ENCODE results near the gene ATG4C. TPM values are rescaled to one million over a fixed set of nuclear protein-coding genes. Genes with fewer than 3 reads are reported as not detected.

Gene ATG4C
- total and polyA plus RNA-seq, 2 experiments from 2014 or later = 6.2 to 11.7 TPM

- Histone ChIP-seq H2AFZ (no peak overlapping the region), H3K9me3 (ENCODE audit: low read depth) (no peaks in the 10 kb centered on the region), H3K27me3 (replicated peaks; ENCODE audit: insufficient read depth) (no peaks in the 10 kb centered on the region), H3K9ac (no peak overlapping the region), H3F3A (ENCODE audit: insufficient read depth) (no peaks in the 10 kb centered on the region), H3K27ac (no peak overlapping the region), H3K4me3 (no peak overlapping the region), H3K36me3 (ENCODE audit: low read depth) (no peaks in the 10 kb centered on the region), H3K4me2 (ENCODE audit: unreplicated experiment) (no peak overlapping the region), H3K4me1 (ENCODE audit: insufficient read depth) (no peaks in the 10 kb centered on the region), H3K79me2 (ENCODE audit: insufficient read depth) (no peaks in the 10 kb centered on the region), H3K9me2 (ENCODE audit: insufficient read depth) (no peaks in the 10 kb centered on the region), H4K20me1 (ENCODE audit: insufficient read depth) (no peaks in the 10 kb centered on the region)
- WGBS, 2 experiments (ENCODE audit: low coverage in 1 of 2, low lambda C conversion rate in 2 of 2, missing lambda C conversion rate in 2 of 2) = 78 to 80% methylated on average over 5 of the region's 5 CpGs
- in situ Hi-C loops (cut with MboI) = no loop called here
- no peak for DNase-seq
- TF ChIP-seq EZH2phosphoT487 (IDR thresholded peaks at IDR 0.05; ENCODE audit: insufficient read depth, low read depth) (no peak), EZH2 (IDR thresholded peaks at IDR 0.05; ENCODE audit: insufficient read depth, poor library complexity, severe bottlenecking) (no peak)
These were observed 48.3 kb downstream of the ATG4C start for GRCh38 chr1:62832276-62832675.

GRCh38 chr1:62833529-62833928, 49.6 kb downstream of the ATG4C start:
- Histone ChIP-seq H3K4me1 (ENCODE audit: insufficient read depth) (no peaks in the 10 kb centered on the region), H3F3A (ENCODE audit: insufficient read depth) (no peaks in the 10 kb centered on the region), H3K4me3 (no peak overlapping the region), H2AFZ (no peak overlapping the region), H3K27me3 (replicated peaks; ENCODE audit: insufficient read depth) (no peaks in the 10 kb centered on the region), H3K4me2 (ENCODE audit: unreplicated experiment) (no peak overlapping the region), H3K9ac (no peak overlapping the region), H3K36me3 (ENCODE audit: low read depth) (no peaks in the 10 kb centered on the region), H3K9me2 (ENCODE audit: insufficient read depth) (no peaks in the 10 kb centered on the region), H3K9me3 (ENCODE audit: low read depth) (no peaks in the 10 kb centered on the region), H3K79me2 (ENCODE audit: insufficient read depth) (no peaks in the 10 kb centered on the region), H3K27ac (no peak overlapping the region), H4K20me1 (ENCODE audit: insufficient read depth) (no peaks in the 10 kb centered on the region)
- 94 to 97% methylated on average over 4 of the region's 4 CpGs for WGBS, 2 experiments (ENCODE audit: low coverage in 1 of 2, low lambda C conversion rate in 2 of 2, missing lambda C conversion rate in 2 of 2)
- TF ChIP-seq EZH2 (IDR thresholded peaks at IDR 0.05; ENCODE audit: insufficient read depth, poor library complexity, severe bottlenecking) (no peak), EZH2phosphoT487 (IDR thresholded peaks at IDR 0.05; ENCODE audit: insufficient read depth, low read depth) (no peak)
- DNase-seq = no peak
- in situ Hi-C loops (cut with MboI) = no loop called here

- Histone ChIP-seq H3K36me3 (ENCODE audit: low read depth) (no peaks in the 10 kb centered on the region), H3K4me3 (no peak overlapping the region), H3K79me2 (ENCODE audit: insufficient read depth) (no peaks in the 10 kb centered on the region), H3F3A (ENCODE audit: insufficient read depth) (no peaks in the 10 kb centered on the region), H3K9me2 (ENCODE audit: insufficient read depth) (no peaks in the 10 kb centered on the region), H4K20me1 (ENCODE audit: insufficient read depth) (no peaks in the 10 kb centered on the region), H3K9ac (no peak overlapping the region), H3K27me3 (replicated peaks; ENCODE audit: insufficient read depth) (no peaks in the 10 kb centered on the region), H3K4me2 (ENCODE audit: unreplicated experiment) (no peak overlapping the region), H2AFZ (no peak overlapping the region), H3K27ac (no peak overlapping the region), H3K9me3 (ENCODE audit: low read depth) (no peaks in the 10 kb centered on the region), H3K4me1 (ENCODE audit: insufficient read depth) (no peaks in the 10 kb centered on the region)
- no peak for DNase-seq
- in situ Hi-C loops (cut with MboI) = no loop called here
- TF ChIP-seq EZH2phosphoT487 (IDR thresholded peaks at IDR 0.05; ENCODE audit: insufficient read depth, low read depth) (no peak), EZH2 (IDR thresholded peaks at IDR 0.05; ENCODE audit: insufficient read depth, poor library complexity, severe bottlenecking) (no peak)
- WGBS, 2 experiments (ENCODE audit: low coverage in 1 of 2, low lambda C conversion rate in 2 of 2, missing lambda C conversion rate in 2 of 2) = 96 to 97% methylated on average over 1 of the region's 1 CpG
These were observed 50.5 kb downstream of the ATG4C start for GRCh38 chr1:62834400-62834961.

GRCh38 chr1:62836856-62837540, 53.1 kb downstream of the ATG4C start:
- no peaks in the 10 kb centered on the region for H3K27me3 ChIP-seq (replicated peaks; ENCODE audit: insufficient read depth)
- no peaks in the 10 kb centered on the region for H3F3A ChIP-seq (ENCODE audit: insufficient read depth)
- no peak overlapping the region for H2AFZ ChIP-seq
- no peaks in the 10 kb centered on the region for H3K9me3 ChIP-seq (ENCODE audit: low read depth)
- H3K9me2 ChIP-seq (ENCODE audit: insufficient read depth) = no peaks in the 10 kb centered on the region
- H3K4me1 ChIP-seq (ENCODE audit: insufficient read depth) = no peaks in the 10 kb centered on the region
- H3K9ac ChIP-seq = no peak overlapping the region
- H3K79me2 ChIP-seq (ENCODE audit: insufficient read depth) = no peaks in the 10 kb centered on the region
- no peak overlapping the region for H3K27ac ChIP-seq
- in situ Hi-C loops (cut with MboI) = no loop called here
- H3K4me2 ChIP-seq (ENCODE audit: unreplicated experiment) = no peak overlapping the region
- no peaks in the 10 kb centered on the region for H4K20me1 ChIP-seq (ENCODE audit: insufficient read depth)
- TF ChIP-seq EZH2phosphoT487 (IDR thresholded peaks at IDR 0.05; ENCODE audit: insufficient read depth, low read depth) = no peak
- TF ChIP-seq EZH2 (IDR thresholded peaks at IDR 0.05; ENCODE audit: insufficient read depth, poor library complexity, severe bottlenecking) = no peak
- H3K36me3 ChIP-seq (ENCODE audit: low read depth) = no peaks in the 10 kb centered on the region
- DNase-seq = no peak
- no peak overlapping the region for H3K4me3 ChIP-seq

Measured in GM23248 (cell line).